Measurements from ENCODE around the gene RAB22A. TPM values are rescaled to one million over a fixed set of nuclear protein-coding genes. Genes with fewer than 3 reads are reported as not detected.

The RAB22A gene
- total and polyA plus RNA-seq, 2 of the 4 experiments (the other 2 are of a cell fraction), result 8.2 to 8.4 TPM

GRCh38 chr20:58322083-58322482 lies 12.6 kb downstream of the RAB22A start:
- Histone ChIP-seq H3K27me3 (ENCODE audit: control insufficient read depth, insufficient read depth, low read length) (no peaks in the 10 kb centered on the region), H3K4me1 (ENCODE audit: control insufficient read depth, insufficient read depth, low read length) (no peaks in the 10 kb centered on the region), H3K79me1 (ENCODE audit: low read depth in 1 of 2, low read length in 2 of 2) (peaks cover 10 to 44% of the 10 kb centered on the region in 2 experiments; a peak in 3 of 4 replicates), H2BK5ac (ENCODE audit: low read depth, low read length, poor library complexity, severe bottlenecking) (no peak overlapping the region), H4K91ac (ENCODE audit: insufficient read depth, low read depth, low read length) (no peak overlapping the region), H4K8ac (ENCODE audit: low read depth in 2 of 2, low read length in 2 of 2) (no peak overlapping the region), H3K4me3 (ENCODE audit: insufficient read depth, low read depth, low read length) (no peak overlapping the region), H3K4me2 (ENCODE audit: low read depth, low read length) (no peak overlapping the region), H3K36me3 (ENCODE audit: control insufficient read depth, insufficient read depth, low read length) (peaks cover 2% of the 10 kb centered on the region; the same call in 1 of the 2 replicates), H3K9me1 (ENCODE audit: insufficient read depth, low read length) (peaks cover 7% of the 10 kb centered on the region), H4K5ac (ENCODE audit: low read depth, low read length) (no peak overlapping the region), H3K4ac (ENCODE audit: low read depth, low read length) (no peak overlapping the region), H2BK15ac (ENCODE audit: low read depth, low read length) (no peak overlapping the region), H3K56ac (ENCODE audit: extremely low read depth, insufficient read depth, low read length) (no peak overlapping the region), H2BK120ac (ENCODE audit: low read depth, low read length) (no peak overlapping the region), H3K18ac (ENCODE audit: low read depth, low read length) (no peak overlapping the region), H2AK9ac (replicated peaks; ENCODE audit: low read depth, low read length, poor library complexity) (no peak overlapping the region), H4K20me1 (ENCODE audit: insufficient read depth, low read length) (peaks cover 21% of the 10 kb centered on the region; the same call in 1 of the 2 replicates), H3K14ac (replicated peaks; ENCODE audit: low read depth, low read length) (no peak overlapping the region), H3K9ac (ENCODE audit: low read depth, low read length) (no peak overlapping the region), H3K9me3 (ENCODE audit: control insufficient read depth, insufficient read depth, low read length) (no peaks in the 10 kb centered on the region), H2AK5ac (ENCODE audit: low read depth, low read length) (no peak overlapping the region), H2AFZ (replicated peaks; ENCODE audit: low read length, poor library complexity) (no peak overlapping the region), H2BK20ac (ENCODE audit: low read depth, low read length) (no peak overlapping the region), H3K27ac (ENCODE audit: insufficient read depth, low read length) (no peak overlapping the region), H3K23ac (ENCODE audit: low read depth, low read length) (no peak overlapping the region)
- in situ Hi-C loops (cut with MboI; ENCODE audit: low sequenced_read_pairs), result no loop called here
- no CpG with 5 or more reads among the region's 5 CpGs for WGBS, 2 experiments (ENCODE audit: extremely low coverage in 2 of 2, insufficient read length in 1 of 2)
- TF ChIP-seq RCOR1 (IDR thresholded peaks at IDR 0.05; ENCODE audit: insufficient replicate concordance, low read length), result no peak
- no peak for TF ChIP-seq SMC3 (IDR thresholded peaks at IDR 0.05; ENCODE audit: low read depth, low read length)
- TF ChIP-seq BHLHE40 (IDR thresholded peaks at IDR 0.05; ENCODE audit: low read depth, low read length), result no peak
- no peak for TF ChIP-seq FOS (IDR thresholded peaks at IDR 0.05; ENCODE audit: low read depth, low read length)
- TF ChIP-seq ELK1 (IDR thresholded peaks at IDR 0.05; ENCODE audit: borderline replicate concordance, low read depth, low read length), result no peak
- BruUV-seq (replicated peaks), result no TSS peak
- dilution Hi-C loops (cut with HindIII; ENCODE audit: low sequenced_read_pairs, unreplicated experiment), result no loop called here
- no peak for ATAC-seq (ENCODE audit: low read depth)
- DNase-seq, result no peak
- POLR2A ChIA-PET (ENCODE audit: unreplicated experiment), result no interaction called here
- CTCF ChIA-PET, result no interaction called here
- intact Hi-C loops (cut with micrococcal nuclease), result no loop called here

All from IMR-90 (cell line).